Activated CD4-positive, alpha-beta T cell treated with anti-CD3 and anti-CD28 coated beads, Interleukin-2, Interleukin-4, amounts not matched to agents 100 ng/mL and 50 ng/mL, durations not matched to agents 16 hours and 8 hours (primary cell): ENCODE data around the gene GPRIN1.
"Not testable (repeated sequence)": the region's sequence is repeated elsewhere in the genome, so short reads cannot be mapped to it uniquely, and the experiment has no call there.

Experiments used
- DNase-seq: peaks from one replicate; pipeline ENCODE4 v3.0.0-alpha.2; 2020; ENCODE audit warnings: low spot score

GPRIN1 gene

GRCh38 chr5:176624938-176625337 is 15.0 kb upstream of the GPRIN1 start:
- no peak for DNase-seq

GRCh38 chr5:176624142-176624541 is 14.2 kb upstream of the GPRIN1 start:
- no peak for DNase-seq

- no peak for DNase-seq
These were observed 11.7 kb upstream of the GPRIN1 start for GRCh38 chr5:176621661-176622079.

GRCh38 chr5:176620333-176620981 is 10.5 kb upstream of the GPRIN1 start:
- no peak for DNase-seq

GRCh38 chr5:176619569-176620332 is 9.8 kb upstream of the GPRIN1 start:
- no peak for DNase-seq

GRCh38 chr5:176619203-176619568 is 9.2 kb upstream of the GPRIN1 start:
- peak; percentile 68 for DNase-seq

GRCh38 chr5:176618783-176619182 is 8.8 kb upstream of the GPRIN1 start:
- DNase-seq: no peak

- DNase-seq: no peak
These were observed 6.6 kb upstream of the GPRIN1 start for GRCh38 chr5:176616511-176616910.

- DNase-seq: no peak
These were observed 5.0 kb upstream of the GPRIN1 start for GRCh38 chr5:176614805-176615478.

GRCh38 chr5:176612855-176613254 is 2.9 kb upstream of the GPRIN1 start:
- no peak for DNase-seq

GRCh38 chr5:176612008-176612407 is 2.1 kb upstream of the GPRIN1 start:
- DNase-seq: no peak

- peak; percentile 49 for DNase-seq
These were observed 1.5 kb upstream of the GPRIN1 start for GRCh38 chr5:176611435-176611834.

- no peak for DNase-seq
These were observed 448 bp upstream of the GPRIN1 start for GRCh38 chr5:176610435-176610773.

- no peak for DNase-seq
These were observed 826 bp downstream of the GPRIN1 start for GRCh38 chr5:176608937-176609723.

- no peak for DNase-seq
These were observed 1.7 kb downstream of the GPRIN1 start for GRCh38 chr5:176608142-176608705.

- DNase-seq: no peak
These were observed 3.1 kb downstream of the GPRIN1 start for GRCh38 chr5:176606875-176607274.

- no peak for DNase-seq
These were observed 3.9 kb downstream of the GPRIN1 start for GRCh38 chr5:176606032-176606431.

- DNase-seq: no peak
These were observed 6.9 kb downstream of the GPRIN1 start for GRCh38 chr5:176603091-176603490.

- no peak for DNase-seq
These were observed 8.0 kb downstream of the GPRIN1 start for GRCh38 chr5:176601901-176602482.

GRCh38 chr5:176599749-176600430 is 10.1 kb downstream of the GPRIN1 start:
- DNase-seq: not testable (repeated sequence)
